Keratinocyte (primary cell): Measurements from ENCODE around the gene POPDC2.

Experiments used
- EZH2 ChIP-seq: IDR thresholded peaks from one replicate; pipeline ENCODE4 v1.6.1; 2012; ENCODE audit warnings: inconsistent platforms, mild to moderate bottlenecking, low read length, moderate library complexity
- TF ChIP-seq, protein P1 (sequence below), 3 experiments: IDR thresholded peaks in 1 of 3; conservative IDR thresholded peaks in 1 of 3; optimal IDR thresholded peaks in 1 of 3; 2 replicates in 2 of 3; 3 replicates in 1 of 3; pipeline versions ENCODE3 to v1.5.1; 2011; ENCODE audit warnings: low read length in 3 of 3, mild to moderate bottlenecking in 3 of 3, moderate library complexity in 2 of 3, control low read depth in 1 of 3, inconsistent platforms in 1 of 3; ENCODE audit not compliant: insufficient read depth in 2 of 3; ENCODE audit errors: extremely low read depth in 1 of 3

DNA sequence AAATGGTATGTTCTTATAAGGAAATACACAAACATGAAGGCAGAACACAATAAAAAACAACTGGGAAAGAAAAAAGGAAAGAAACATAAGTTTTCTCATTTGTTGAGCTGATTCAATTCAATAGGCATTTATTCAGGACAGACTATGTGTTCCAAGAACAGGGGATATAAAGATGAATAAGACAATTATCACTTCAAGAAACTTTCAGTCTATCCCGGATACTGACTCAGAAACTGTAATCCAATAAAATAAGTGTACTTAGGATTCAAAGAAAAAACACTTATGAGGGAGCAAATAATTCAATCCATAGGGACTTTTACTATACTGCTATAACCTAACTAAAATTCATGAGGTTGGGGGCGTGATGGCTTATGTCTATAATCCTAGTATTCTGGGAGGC lies 3.5 kb upstream of the POPDC2 start:
- TF ChIP-seq, protein P1, sequence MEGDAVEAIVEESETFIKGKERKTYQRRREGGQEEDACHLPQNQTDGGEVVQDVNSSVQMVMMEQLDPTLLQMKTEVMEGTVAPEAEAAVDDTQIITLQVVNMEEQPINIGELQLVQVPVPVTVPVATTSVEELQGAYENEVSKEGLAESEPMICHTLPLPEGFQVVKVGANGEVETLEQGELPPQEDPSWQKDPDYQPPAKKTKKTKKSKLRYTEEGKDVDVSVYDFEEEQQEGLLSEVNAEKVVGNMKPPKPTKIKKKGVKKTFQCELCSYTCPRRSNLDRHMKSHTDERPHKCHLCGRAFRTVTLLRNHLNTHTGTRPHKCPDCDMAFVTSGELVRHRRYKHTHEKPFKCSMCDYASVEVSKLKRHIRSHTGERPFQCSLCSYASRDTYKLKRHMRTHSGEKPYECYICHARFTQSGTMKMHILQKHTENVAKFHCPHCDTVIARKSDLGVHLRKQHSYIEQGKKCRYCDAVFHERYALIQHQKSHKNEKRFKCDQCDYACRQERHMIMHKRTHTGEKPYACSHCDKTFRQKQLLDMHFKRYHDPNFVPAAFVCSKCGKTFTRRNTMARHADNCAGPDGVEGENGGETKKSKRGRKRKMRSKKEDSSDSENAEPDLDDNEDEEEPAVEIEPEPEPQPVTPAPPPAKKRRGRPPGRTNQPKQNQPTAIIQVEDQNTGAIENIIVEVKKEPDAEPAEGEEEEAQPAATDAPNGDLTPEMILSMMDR (optimal IDR thresholded peaks at IDR 0.05 in 1 of 3, IDR thresholded peaks at IDR 0.05 in 1 of 3, conservative IDR thresholded peaks at IDR 0.05 in 1 of 3; ENCODE audit: extremely low read depth in 1 of 3, insufficient read depth in 2 of 3, low read length in 3 of 3), result no peak
- no peak for TF ChIP-seq EZH2
